SK-N-SH (cell line): Measurements from ENCODE around the gene ROBO1.

Experiments
- CHD2 ChIP-seq: fragments of 150-350 bp; IDR thresholded peaks from 2 replicates; pipeline ENCODE4 v1.6.1; 2018; ENCODE audit warnings: low read length; ENCODE audit not compliant: partially characterized antibody
- CTCF ChIP-seq: fragments of 200-600 bp; sonication (generic); IDR thresholded peaks from 2 replicates; pipeline ENCODE4 v1.6.1; 2017; ENCODE audit warnings: antibody characterized with exemption, mild to moderate bottlenecking, moderate library complexity
- MAX ChIP-seq: IDR thresholded peaks from 2 replicates; pipeline ENCODE4 v1.4.0; 2012; ENCODE audit warnings: low read depth
- NFIC ChIP-seq: IDR thresholded peaks from 2 replicates; pipeline ENCODE4 v1.4.0; 2012; ENCODE audit warnings: borderline replicate concordance
- NRF1 ChIP-seq: IDR thresholded peaks from 2 replicates; pipeline ENCODE4 v1.6.1; 2012; ENCODE audit warnings: low read depth, mild to moderate bottlenecking, low read length
- POLR2AphosphoS5 ChIP-seq: IDR thresholded peaks from 2 replicates; pipeline ENCODE4 v1.6.1; 2012; ENCODE audit warnings: low read depth, low read length
- RAD21 ChIP-seq: IDR thresholded peaks from 2 replicates; pipeline ENCODE4 v1.6.1; 2012; ENCODE audit warnings: mild to moderate bottlenecking, low read length
- RFX5 ChIP-seq: IDR thresholded peaks from 2 replicates; pipeline ENCODE4 v1.6.1; 2012; ENCODE audit warnings: mild to moderate bottlenecking, improper control_type of control experiment, low read length
- SIN3A ChIP-seq: IDR thresholded peaks from 2 replicates; pipeline ENCODE4 v1.6.1; 2012; ENCODE audit warnings: low read depth, mild to moderate bottlenecking, low read length, moderate library complexity, borderline replicate concordance
- USF2 ChIP-seq: fragments of 150-350 bp; IDR thresholded peaks from 2 replicates; pipeline ENCODE4 v1.6.1; 2017; ENCODE audit warnings: antibody characterized with exemption, low read length, low read depth, borderline replicate concordance
- ZBTB33 ChIP-seq: IDR thresholded peaks from 2 replicates; pipeline ENCODE4 v1.4.0; 2012; ENCODE audit warnings: low read depth, borderline replicate concordance

GRCh38 chr3:78967061-78967460 lies 800.7 kb downstream of the ROBO1 start:
- no peak for TF ChIP-seq CHD2
- TF ChIP-seq CTCF: no peak
- no peak for TF ChIP-seq RAD21
- TF ChIP-seq USF2: no peak
- peak; percentile 48 for TF ChIP-seq MAX
- TF ChIP-seq SIN3A: no peak
- TF ChIP-seq ZBTB33: no peak
- no peak for TF ChIP-seq RFX5
- TF ChIP-seq POLR2AphosphoS5: no peak
- TF ChIP-seq NRF1: no peak
- TF ChIP-seq NFIC: no peak
